NCI-H2107 (cell line): ENCODE data around the gene GINS2.

Source experiments
- DNase-seq: peaks from one replicate; lab custom pipeline; 2025; lab: John Stamatoyannopoulos, UW

The GINS2 gene

GRCh38 chr16:85640254-85640558 lies 48.5 kb downstream of the GINS2 start:
- no peak for DNase-seq

GRCh38 chr16:85639529-85640253 lies 49.1 kb downstream of the GINS2 start:
- peak; percentile 80 for DNase-seq

- no peak for DNase-seq
Observed at GRCh38 chr16:85638695-85639409, 49.9 kb downstream of the GINS2 start.

GRCh38 chr16:85637808-85638647 lies 50.7 kb downstream of the GINS2 start:
- DNase-seq: peak; percentile 51

- no peak for DNase-seq
Observed at GRCh38 chr16:85637061-85637807, 51.5 kb downstream of the GINS2 start.

- DNase-seq: no peak
Observed at GRCh38 chr16:85636234-85636812, 52.4 kb downstream of the GINS2 start.

- no peak for DNase-seq
Observed at GRCh38 chr16:85635545-85636140, 53.1 kb downstream of the GINS2 start.

GRCh38 chr16:85634747-85635544 lies 53.8 kb downstream of the GINS2 start:
- DNase-seq: no peak

GRCh38 chr16:85633888-85634287 lies 54.9 kb downstream of the GINS2 start:
- DNase-seq: no peak

- DNase-seq: no peak
Observed at GRCh38 chr16:85633438-85633743, 55.4 kb downstream of the GINS2 start.

- DNase-seq: no peak
Observed at GRCh38 chr16:85632709-85633437, 55.9 kb downstream of the GINS2 start.

GRCh38 chr16:85631802-85632393 lies 56.9 kb downstream of the GINS2 start:
- DNase-seq: no peak

GRCh38 chr16:85631230-85631629 lies 57.5 kb downstream of the GINS2 start:
- no peak for DNase-seq

- no peak for DNase-seq
Observed at GRCh38 chr16:85629853-85630252, 58.9 kb downstream of the GINS2 start.

GRCh38 chr16:85629326-85629725 lies 59.4 kb downstream of the GINS2 start:
- no peak for DNase-seq

- no peak for DNase-seq
Observed at GRCh38 chr16:85628645-85629044, 60.1 kb downstream of the GINS2 start.

GRCh38 chr16:85628265-85628556 lies 60.5 kb downstream of the GINS2 start:
- DNase-seq: no peak

- no peak for DNase-seq
Observed at GRCh38 chr16:85627526-85628264, 61.1 kb downstream of the GINS2 start.

- no peak for DNase-seq
Observed at GRCh38 chr16:85627089-85627488, 61.7 kb downstream of the GINS2 start.
